ENCODE results near the gene PPFIBP2.

GRCh38 chr11:7638710-7639642 is 125.2 kb downstream of the PPFIBP2 start:
- TF ChIP-seq ZNF629 (tag by site-specific recombination; IDR thresholded peaks at IDR 0.05) (no peak), ZNF248 (tag by site-specific recombination; IDR thresholded peaks at IDR 0.05) (no peak), CTCF (tag by site-specific recombination; IDR thresholded peaks at IDR 0.05) (no peak), ZNF555 (tag by site-specific recombination; conservative IDR thresholded peaks at IDR 0.05) (no peak), ZNF830 (tag by site-specific recombination; IDR thresholded peaks at IDR 0.05; ENCODE audit: low read depth) (no peak), ATF2 (tag by site-specific recombination; IDR thresholded peaks at IDR 0.05; ENCODE audit: low read depth) (no peak), REST (tag by site-specific recombination; IDR thresholded peaks at IDR 0.05) (no peak), ZBTB49 (tag by site-specific recombination; IDR thresholded peaks at IDR 0.05; ENCODE audit: low read depth) (no peak)

Data from HEK293 (cell line).